Activated CD4-positive, alpha-beta T cell treated with anti-CD3 and anti-CD28 coated beads for 36 hours (primary cell): ENCODE results near the gene OR2T12. TPM values are rescaled to one million over a fixed set of nuclear protein-coding genes. Genes with fewer than 3 reads are reported as not detected.
"Not testable (repeated sequence)": the region's sequence is repeated elsewhere in the genome, so short reads cannot be mapped to it uniquely, and the experiment has no call there.

ENCODE experiments used
- ATAC-seq: fragments of 200-7000 bp; cut with Tn5 transposase; one replicate; pipeline ENCODE4 v1.10.0; 2021; ENCODE audit warnings: mild to moderate bottlenecking, moderate library complexity
- CTCF ChIA-PET: fragments of 350-600 bp; sonication (Branson Sonifier 250); formaldehyde crosslinking; loops from one replicate; lab custom pipeline; 2021; ENCODE audit warnings: antibody characterized with exemption; lab: Charles Lee
- POLR2A ChIA-PET: fragments of 350-600 bp; sonication (Branson Sonifier 250); formaldehyde crosslinking; loops from one replicate; lab custom pipeline; 2021; ENCODE audit warnings: antibody characterized with exemption, inconsistent platforms; lab: Charles Lee
- DNase-seq: peaks from one replicate; pipeline ENCODE4 v3.0.0-alpha.2; 2020
- H3K27ac Mint-ChIP-seq: one replicate; pipeline ENCODE4 v1.8.0; 2021; ENCODE audit warnings: mixed read lengths
- H3K27me3 Mint-ChIP-seq: one replicate; pipeline ENCODE4 v1.8.0; 2021; ENCODE audit warnings: mixed read lengths
- H3K36me3 Mint-ChIP-seq: one replicate; pipeline ENCODE4 v1.8.0; 2021; ENCODE audit warnings: low read depth, mixed read lengths
- H3K4me1 Mint-ChIP-seq: one replicate; pipeline ENCODE4 v1.8.0; 2021; ENCODE audit warnings: mixed read lengths
- H3K4me3 Mint-ChIP-seq: one replicate; pipeline ENCODE4 v1.8.0; 2021; ENCODE audit warnings: mild to moderate bottlenecking, moderate library complexity, mixed read lengths
- H3K9me3 Mint-ChIP-seq: one replicate; pipeline ENCODE4 v1.8.0; 2021; ENCODE audit warnings: low read depth, mixed read lengths
- intact Hi-C, 2 experiments: fragments of 100-400 bp; cut with DNase I in 1 of 2; cut with micrococcal nuclease in 1 of 2; formaldehyde crosslinking; loops; one replicate each; pipeline versions ENCODE4 v1.14.2 to v1.15.1; 2022 to 2024; cut with DNase I, micrococcal nuclease
- total RNA-seq, 2 experiments: library from RNA; stranded (reverse); gene quantifications; one replicate each; pipeline ENCODE4 v1.2.3, GENCODE V29; 2021

Gene OR2T12
- total RNA-seq, 2 experiments from 2014 or later = not detected

GRCh38 chr1:248259309-248259708 is 43.9 kb downstream of the OR2T12 start:
- CTCF ChIA-PET, H3K4me1 Mint-ChIP-seq: not testable (repeated sequence)

GRCh38 chr1:248243204-248243603 is 60.0 kb downstream of the OR2T12 start:
- no peaks in the 10 kb centered on the region for H3K36me3 Mint-ChIP-seq
- no peaks in the 10 kb centered on the region for H3K9me3 Mint-ChIP-seq
- H3K27me3 Mint-ChIP-seq = peaks cover 8% of the 10 kb centered on the region
- ChIA-PET CTCF (interaction anchor here (0.6 to 1.6 kb wide), 13 partner anchors 8 to 641 kb away, joined by 3 to 11 read pairs (median 4); partner anchors contain the start of gene OR14C36), POLR2A (no interaction called here)
- intact Hi-C loops = loop anchor here (1.0 to 5.0 kb wide), 6 partner anchors 306 to 564 kb away; no protein-coding TSS in a partner anchor
- no peak overlapping the region for H3K4me3 Mint-ChIP-seq
- DNase-seq = peak; percentile 42
- peaks cover 2% of the 10 kb centered on the region for H3K4me1 Mint-ChIP-seq
- H3K27ac Mint-ChIP-seq = no peak overlapping the region
- peak; percentile 55 for ATAC-seq

More at GRCh38 chr1:248259309-248259708, 43.9 kb downstream of the OR2T12 start:
- intact Hi-C loops, H3K27ac Mint-ChIP-seq, POLR2A ChIA-PET, H3K36me3 Mint-ChIP-seq, H3K4me3 Mint-ChIP-seq, H3K27me3 Mint-ChIP-seq, DNase-seq, ATAC-seq: not testable (repeated sequence)
- peaks cover 12% of the 10 kb centered on the region for H3K9me3 Mint-ChIP-seq

Other genes starting within 250 kb of the OR2T12 start
- gene OR2L13, start 208.2 kb downstream of the OR2T12 start, total RNA-seq = not detected
- gene OR2M5, start 158.3 kb downstream of the OR2T12 start, total RNA-seq = not detected
- not detected for gene OR2M2, start 128.6 kb downstream of the OR2T12 start, total RNA-seq
- gene OR2M3, start 106.2 kb downstream of the OR2T12 start, total RNA-seq = not detected
- not detected for gene OR2M4, start 72.0 kb downstream of the OR2T12 start, total RNA-seq
- not detected for gene OR2T33, start 25.4 kb downstream of the OR2T12 start, total RNA-seq
- gene OR2M7, start 21.1 kb upstream of the OR2T12 start, total RNA-seq = not detected
- gene OR14C36, start 45.4 kb upstream of the OR2T12 start, total RNA-seq = not detected
- not detected for gene OR2T4, start 58.2 kb upstream of the OR2T12 start, total RNA-seq
- gene OR2T6, start 72.3 kb upstream of the OR2T12 start, total RNA-seq = not detected
- gene OR2T1, start 99.6 kb upstream of the OR2T12 start, total RNA-seq = not detected
- not detected for gene OR2T2, start 142.2 kb upstream of the OR2T12 start, total RNA-seq
- gene OR2T3, start 169.9 kb upstream of the OR2T12 start, total RNA-seq = not detected
- not detected for gene OR2T5, start 185.2 kb upstream of the OR2T12 start, total RNA-seq
- not detected for gene OR2G6, start 204.6 kb upstream of the OR2T12 start, total RNA-seq